ENCODE results near the gene PHACTR1. TPM values are rescaled to one million over a fixed set of nuclear protein-coding genes. Genes with fewer than 3 reads are reported as not detected.

The PHACTR1 gene
- total RNA-seq, 2 donors from 2014 or later = 2.8 to 6.3 TPM

DNA sequence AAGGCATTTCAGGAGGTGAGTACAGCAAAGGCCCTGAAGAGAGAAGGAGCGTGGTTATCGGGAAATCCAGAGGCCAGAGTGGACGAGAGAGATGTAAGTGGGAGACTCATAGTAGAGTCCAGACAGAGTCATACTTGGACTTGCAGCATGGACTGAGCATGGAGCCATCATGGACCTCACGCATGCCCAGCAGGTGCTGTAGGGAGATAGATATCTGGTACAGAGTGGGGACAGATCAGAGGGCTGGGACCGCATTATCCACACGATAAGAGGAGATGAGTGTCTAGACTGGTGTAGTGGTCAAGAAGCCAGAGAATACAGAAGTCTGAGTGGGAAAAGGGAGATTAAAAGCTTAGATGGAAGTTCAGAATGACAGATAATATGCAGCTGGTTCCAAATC is 484.8 kb downstream of the PHACTR1 start:
- no peak overlapping the region for H3K27ac Mint-ChIP-seq
- Histone ChIP-seq H3K4me3 (ENCODE audit: low read length) (no peak overlapping the region), H3K27ac (ENCODE audit: low read depth, low read length) (no peak overlapping the region), H3K36me3 (ENCODE audit: control insufficient read depth, insufficient read depth, low read length) (peaks cover 24% of the 10 kb centered on the region), H3K9ac (ENCODE audit: extremely low read depth, low read length, poor library complexity, severe bottlenecking) (no peak overlapping the region), H3K4me1 (ENCODE audit: control insufficient read depth, insufficient read depth, low read length) (peaks cover 4% of the 10 kb centered on the region), H3K9me3 (ENCODE audit: control insufficient read depth, low read length) (no peaks in the 10 kb centered on the region), H3K27me3 (ENCODE audit: control insufficient read depth, insufficient read depth, low read length, poor library complexity, severe bottlenecking) (no peaks in the 10 kb centered on the region)
- DNase-seq = no peak
- no peaks in the 10 kb centered on the region for H3K36me3 Mint-ChIP-seq (ENCODE audit: low read depth)
- WGBS, 2 experiments (ENCODE audit: insufficient coverage in 1 of 2, insufficient read length in 1 of 2) = 96 to 100% methylated on average over 6 of the region's 6 CpGs
- H3K4me1 Mint-ChIP-seq = peaks cover 1% of the 10 kb centered on the region
- H3K27me3 Mint-ChIP-seq (ENCODE audit: insufficient read depth) = no peaks in the 10 kb centered on the region
- no peak overlapping the region for H3K4me3 Mint-ChIP-seq
- TF ChIP-seq, protein P1, sequence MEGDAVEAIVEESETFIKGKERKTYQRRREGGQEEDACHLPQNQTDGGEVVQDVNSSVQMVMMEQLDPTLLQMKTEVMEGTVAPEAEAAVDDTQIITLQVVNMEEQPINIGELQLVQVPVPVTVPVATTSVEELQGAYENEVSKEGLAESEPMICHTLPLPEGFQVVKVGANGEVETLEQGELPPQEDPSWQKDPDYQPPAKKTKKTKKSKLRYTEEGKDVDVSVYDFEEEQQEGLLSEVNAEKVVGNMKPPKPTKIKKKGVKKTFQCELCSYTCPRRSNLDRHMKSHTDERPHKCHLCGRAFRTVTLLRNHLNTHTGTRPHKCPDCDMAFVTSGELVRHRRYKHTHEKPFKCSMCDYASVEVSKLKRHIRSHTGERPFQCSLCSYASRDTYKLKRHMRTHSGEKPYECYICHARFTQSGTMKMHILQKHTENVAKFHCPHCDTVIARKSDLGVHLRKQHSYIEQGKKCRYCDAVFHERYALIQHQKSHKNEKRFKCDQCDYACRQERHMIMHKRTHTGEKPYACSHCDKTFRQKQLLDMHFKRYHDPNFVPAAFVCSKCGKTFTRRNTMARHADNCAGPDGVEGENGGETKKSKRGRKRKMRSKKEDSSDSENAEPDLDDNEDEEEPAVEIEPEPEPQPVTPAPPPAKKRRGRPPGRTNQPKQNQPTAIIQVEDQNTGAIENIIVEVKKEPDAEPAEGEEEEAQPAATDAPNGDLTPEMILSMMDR (conservative IDR thresholded peaks at IDR 0.05) = no peak
- no peaks in the 10 kb centered on the region for H3K9me3 Mint-ChIP-seq

DNA sequence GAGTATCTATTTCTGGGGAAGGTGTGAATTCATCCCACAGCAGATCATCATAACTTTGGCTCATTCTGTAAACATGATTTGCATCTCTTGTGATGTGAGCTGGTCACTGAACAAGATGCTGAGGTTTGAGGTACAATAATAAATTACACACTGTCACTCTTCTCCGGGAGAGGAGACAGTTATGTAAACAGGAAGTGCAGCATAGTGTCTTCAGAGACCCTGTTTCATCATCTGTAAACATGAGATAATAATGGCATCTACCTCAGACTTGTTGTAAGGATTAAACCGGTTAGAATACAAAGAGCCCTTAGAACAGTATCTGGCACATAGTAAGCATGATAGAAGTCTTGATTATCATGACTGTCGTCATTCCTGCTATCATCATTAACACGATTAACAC is 486.6 kb downstream of the PHACTR1 start:
- H3K9me3 ChIP-seq (ENCODE audit: control insufficient read depth, low read length) = no peaks in the 10 kb centered on the region
- Mint-ChIP-seq H3K4me3 (no peak overlapping the region), H3K4me1 (peaks cover 1% of the 10 kb centered on the region), H3K27ac (no peak overlapping the region), H3K27me3 (ENCODE audit: insufficient read depth) (no peaks in the 10 kb centered on the region), H3K9me3 (no peaks in the 10 kb centered on the region), H3K36me3 (ENCODE audit: low read depth) (no peaks in the 10 kb centered on the region)
- TF ChIP-seq, protein P1 (conservative IDR thresholded peaks at IDR 0.05) = no peak
- WGBS, 2 experiments (ENCODE audit: insufficient coverage in 1 of 2, insufficient read length in 1 of 2) = 91 to 98% methylated on average over 4 of the region's 4 CpGs
- no peaks in the 10 kb centered on the region for H3K27me3 ChIP-seq (ENCODE audit: control insufficient read depth, insufficient read depth, low read length, poor library complexity, severe bottlenecking)
- peak; percentile 3 for DNase-seq
- H3K4me3 ChIP-seq (ENCODE audit: low read length) = no peak overlapping the region
- peaks cover 30% of the 10 kb centered on the region for H3K36me3 ChIP-seq (ENCODE audit: control insufficient read depth, insufficient read depth, low read length)
- H3K9ac ChIP-seq (ENCODE audit: extremely low read depth, low read length, poor library complexity, severe bottlenecking) = no peak overlapping the region
- peaks cover 4% of the 10 kb centered on the region for H3K4me1 ChIP-seq (ENCODE audit: control insufficient read depth, insufficient read depth, low read length)
- no peak overlapping the region for H3K27ac ChIP-seq (ENCODE audit: low read depth, low read length)

DNA sequence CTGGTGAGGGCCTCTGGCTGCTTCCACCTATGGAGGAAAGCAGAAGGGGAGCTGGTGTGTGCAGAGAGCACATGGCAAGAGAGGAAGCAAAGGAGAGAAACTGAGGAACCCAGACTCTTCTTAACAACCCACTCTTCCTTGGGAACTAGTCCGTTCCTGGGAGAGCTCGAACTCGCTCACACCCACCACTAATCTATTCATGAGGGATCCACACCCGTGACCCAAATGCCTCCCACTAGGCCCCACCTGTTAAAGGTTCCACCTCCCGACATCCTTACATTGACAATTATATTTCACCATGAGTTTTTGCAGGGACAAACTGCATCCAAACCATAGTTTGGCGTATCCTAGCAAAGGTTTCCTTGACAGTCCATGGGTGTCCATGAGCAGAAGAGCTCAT is 488.5 kb downstream of the PHACTR1 start:
- no peak overlapping the region for H3K27ac Mint-ChIP-seq
- 91 to 96% methylated on average over 3 to 6 of the region's 6 CpGs for WGBS, 2 experiments (ENCODE audit: insufficient coverage in 1 of 2, insufficient read length in 1 of 2)
- H3K36me3 ChIP-seq (ENCODE audit: control insufficient read depth, insufficient read depth, low read length) = peaks cover 35% of the 10 kb centered on the region
- H3K36me3 Mint-ChIP-seq (ENCODE audit: low read depth) = no peaks in the 10 kb centered on the region
- no peak overlapping the region for H3K4me3 ChIP-seq (ENCODE audit: low read length)
- no peaks in the 10 kb centered on the region for H3K27me3 ChIP-seq (ENCODE audit: control insufficient read depth, insufficient read depth, low read length, poor library complexity, severe bottlenecking)
- TF ChIP-seq, protein P1 (conservative IDR thresholded peaks at IDR 0.05) = no peak
- H3K27me3 Mint-ChIP-seq (ENCODE audit: insufficient read depth) = no peaks in the 10 kb centered on the region
- no peaks in the 10 kb centered on the region for H3K9me3 ChIP-seq (ENCODE audit: control insufficient read depth, low read length)
- H3K4me1 ChIP-seq (ENCODE audit: control insufficient read depth, insufficient read depth, low read length) = peaks cover 4% of the 10 kb centered on the region
- no peak overlapping the region for H3K27ac ChIP-seq (ENCODE audit: low read depth, low read length)
- no peak overlapping the region for H3K9ac ChIP-seq (ENCODE audit: extremely low read depth, low read length, poor library complexity, severe bottlenecking)
- H3K4me1 Mint-ChIP-seq = peaks cover 1% of the 10 kb centered on the region
- no peak for DNase-seq
- no peaks in the 10 kb centered on the region for H3K9me3 Mint-ChIP-seq
- no peak overlapping the region for H3K4me3 Mint-ChIP-seq
